ENCODE data around the gene CARD6.

CARD6 gene

DNA sequence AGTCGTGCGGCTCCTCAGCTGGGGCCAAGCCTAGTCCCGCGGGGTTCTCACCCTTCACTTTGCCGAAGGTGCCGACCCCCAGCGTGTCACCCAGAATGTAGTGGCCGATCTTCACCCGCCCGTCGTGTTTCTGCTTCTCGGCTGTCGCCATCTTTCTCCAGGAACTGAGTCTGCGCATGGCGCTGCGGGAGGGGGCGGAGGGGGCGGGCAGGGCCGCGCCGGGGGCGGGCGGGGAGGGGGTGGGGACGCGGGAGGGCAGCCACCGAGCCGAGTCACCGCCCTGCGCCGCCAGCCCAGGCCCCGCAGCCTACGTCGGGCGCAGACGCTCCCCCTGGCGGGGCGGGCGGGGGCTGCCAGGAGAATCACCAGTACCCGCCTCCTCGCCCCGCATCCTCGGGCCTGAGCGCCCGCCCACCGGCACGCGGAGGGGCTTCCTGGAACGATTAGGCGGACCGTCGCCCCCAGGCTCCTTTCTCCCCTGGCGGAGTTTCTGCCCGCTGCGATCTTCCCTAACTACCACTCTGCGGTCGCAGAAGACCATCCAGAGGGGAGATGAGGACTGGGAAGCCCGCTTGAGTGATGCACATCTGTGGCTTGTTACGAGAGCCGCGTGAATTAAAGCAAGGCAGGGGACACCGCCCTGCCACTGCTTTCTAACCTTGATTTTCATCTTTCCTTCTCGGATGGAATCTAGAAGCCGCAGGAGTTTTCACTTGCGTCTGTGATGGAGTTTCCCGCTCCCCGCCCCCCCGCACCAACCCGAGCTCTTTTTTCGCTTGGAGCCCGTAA is 43.0 kb upstream of the CARD6 start, which contains the start of gene PRKAA1:
TSS of gene PRKAA1 (minus strand) at position 363 of the 789 bp plus-strand sequence. CDS start at position 178, 185 bp downstream.
- DNase-seq (ENCODE audit: low read depth), result no peak

DNA sequence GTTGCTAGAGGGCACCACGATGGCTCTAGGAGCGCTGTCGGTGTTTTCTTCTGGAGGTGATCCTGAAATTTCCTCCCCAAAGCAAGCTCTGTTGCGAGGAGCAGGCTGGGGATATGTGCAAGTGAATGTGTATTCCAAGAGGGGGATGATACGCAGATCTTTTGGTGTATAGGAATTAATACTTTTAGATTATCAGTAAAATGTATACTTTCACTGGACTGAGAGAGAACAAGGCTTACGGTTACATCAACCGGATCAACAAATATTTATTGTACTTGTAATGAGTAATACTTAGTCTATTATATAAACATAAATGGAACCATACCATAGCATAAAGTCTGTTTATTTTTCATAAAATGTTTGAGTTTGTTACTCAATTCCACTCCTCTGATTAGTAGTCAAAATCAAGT is 42.4 kb upstream of the CARD6 start:
- no peak for DNase-seq (ENCODE audit: low read depth)
- H3K4me3 ChIP-seq (ENCODE audit: control insufficient read depth, low read depth, low read length), result peak overlapping the region; percentile 82
- TF ChIP-seq, protein P1, sequence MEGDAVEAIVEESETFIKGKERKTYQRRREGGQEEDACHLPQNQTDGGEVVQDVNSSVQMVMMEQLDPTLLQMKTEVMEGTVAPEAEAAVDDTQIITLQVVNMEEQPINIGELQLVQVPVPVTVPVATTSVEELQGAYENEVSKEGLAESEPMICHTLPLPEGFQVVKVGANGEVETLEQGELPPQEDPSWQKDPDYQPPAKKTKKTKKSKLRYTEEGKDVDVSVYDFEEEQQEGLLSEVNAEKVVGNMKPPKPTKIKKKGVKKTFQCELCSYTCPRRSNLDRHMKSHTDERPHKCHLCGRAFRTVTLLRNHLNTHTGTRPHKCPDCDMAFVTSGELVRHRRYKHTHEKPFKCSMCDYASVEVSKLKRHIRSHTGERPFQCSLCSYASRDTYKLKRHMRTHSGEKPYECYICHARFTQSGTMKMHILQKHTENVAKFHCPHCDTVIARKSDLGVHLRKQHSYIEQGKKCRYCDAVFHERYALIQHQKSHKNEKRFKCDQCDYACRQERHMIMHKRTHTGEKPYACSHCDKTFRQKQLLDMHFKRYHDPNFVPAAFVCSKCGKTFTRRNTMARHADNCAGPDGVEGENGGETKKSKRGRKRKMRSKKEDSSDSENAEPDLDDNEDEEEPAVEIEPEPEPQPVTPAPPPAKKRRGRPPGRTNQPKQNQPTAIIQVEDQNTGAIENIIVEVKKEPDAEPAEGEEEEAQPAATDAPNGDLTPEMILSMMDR (IDR thresholded peaks at IDR 0.05; ENCODE audit: control insufficient read depth, insufficient read depth, low read depth, low read length, missing control alignments), result no peak

More for the DNA sequence above, 43.0 kb upstream of the CARD6 start, which contains the start of gene PRKAA1:
- TF ChIP-seq, protein P1 (IDR thresholded peaks at IDR 0.05; ENCODE audit: control insufficient read depth, insufficient read depth, low read depth, low read length, missing control alignments), result peak; percentile 54
- peak within 1 kb of the TSS; percentile 95 for H3K4me3 ChIP-seq (ENCODE audit: control insufficient read depth, low read depth, low read length)

DNA sequence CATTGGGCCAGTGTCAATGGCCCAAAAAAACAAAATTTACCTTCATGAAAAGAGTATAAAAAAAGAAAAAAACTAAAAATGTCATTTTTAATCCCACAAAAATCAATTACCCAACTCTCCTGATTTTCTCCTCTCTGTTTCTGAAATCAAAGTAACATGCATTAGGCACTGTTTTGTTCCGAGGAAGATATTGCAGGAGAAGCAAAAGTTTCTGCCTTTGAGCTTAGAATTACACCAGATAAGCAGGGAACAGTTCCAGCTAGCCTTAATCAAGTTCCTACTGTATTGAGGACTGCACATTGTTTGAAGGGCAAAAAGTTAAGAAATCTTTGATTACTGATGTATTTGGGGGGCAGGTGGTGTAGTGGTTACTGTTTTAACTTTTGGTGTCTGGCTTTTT is 41.9 kb upstream of the CARD6 start:
- H3K4me3 ChIP-seq (ENCODE audit: control insufficient read depth, low read depth, low read length), result no peak overlapping the region
- TF ChIP-seq, protein P1 (IDR thresholded peaks at IDR 0.05; ENCODE audit: control insufficient read depth, insufficient read depth, low read depth, low read length, missing control alignments), result no peak
- DNase-seq (ENCODE audit: low read depth), result no peak

DNA sequence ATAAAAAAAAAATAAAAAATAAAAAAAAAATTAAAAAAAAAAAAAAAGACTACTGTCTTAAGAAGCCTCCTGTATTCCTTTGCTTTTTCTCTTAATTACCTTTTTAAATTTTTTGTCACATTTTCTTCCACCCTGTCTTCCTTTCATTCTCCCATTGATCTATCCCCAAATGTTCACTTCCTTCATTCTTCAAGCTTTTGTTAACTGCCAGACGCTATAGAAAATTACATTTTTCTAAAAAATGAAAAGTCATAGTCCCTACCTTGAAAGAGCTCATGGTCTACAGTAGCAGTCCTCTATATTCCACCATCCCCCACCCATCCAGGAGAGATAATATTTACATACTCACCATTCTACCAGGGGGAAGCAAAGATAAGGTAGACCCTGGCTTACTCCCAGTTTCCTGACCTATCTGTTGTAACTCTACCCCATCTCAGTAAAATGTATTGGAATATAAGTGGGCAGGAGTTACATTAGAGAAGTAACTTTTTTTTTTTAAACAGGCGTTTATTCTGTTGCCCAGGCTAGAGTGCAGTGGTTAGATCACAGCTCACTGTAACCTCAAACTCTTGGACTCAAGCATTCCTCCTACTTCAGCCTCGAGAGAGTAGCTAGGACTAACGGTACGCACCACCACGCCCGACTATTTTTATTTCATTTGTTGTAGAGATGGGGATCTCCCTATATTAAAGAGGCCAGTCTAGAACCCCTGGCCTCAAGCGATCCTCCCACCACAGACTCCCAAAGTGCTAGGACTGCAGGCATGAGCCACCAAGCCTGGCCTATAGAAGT is 39.2 kb upstream of the CARD6 start:
- H3K4me3 ChIP-seq (ENCODE audit: control insufficient read depth, low read depth, low read length), result no peak overlapping the region
- DNase-seq (ENCODE audit: low read depth), result no peak

DNA sequence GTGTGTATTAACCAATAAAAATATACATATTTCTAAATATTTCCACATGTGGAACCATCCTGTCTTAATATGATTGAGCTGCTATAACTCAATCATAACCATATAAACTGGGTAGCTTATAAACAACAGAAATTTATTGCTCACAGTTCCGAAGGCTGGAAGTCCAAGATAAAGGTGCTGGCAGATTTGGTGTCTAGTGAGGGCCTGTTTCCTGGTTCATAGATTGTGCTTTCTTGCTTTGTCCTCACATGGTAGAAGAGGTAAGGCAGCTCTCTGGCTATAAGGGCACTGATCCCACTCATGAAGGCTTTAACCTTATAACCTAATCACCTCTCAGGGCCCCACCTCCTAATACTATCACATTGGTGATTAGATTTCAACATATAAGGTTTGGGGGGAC is 29.0 kb upstream of the CARD6 start:
- no peak for DNase-seq (ENCODE audit: low read depth)
- TF ChIP-seq, protein P1 (IDR thresholded peaks at IDR 0.05; ENCODE audit: control insufficient read depth, insufficient read depth, low read depth, low read length, missing control alignments), result no peak
- no peak overlapping the region for H3K4me3 ChIP-seq (ENCODE audit: control insufficient read depth, low read depth, low read length)

More for the DNA sequence above, 39.2 kb upstream of the CARD6 start:
- TF ChIP-seq, protein P1 (IDR thresholded peaks at IDR 0.05; ENCODE audit: control insufficient read depth, insufficient read depth, low read depth, low read length, missing control alignments), result no peak

DNA sequence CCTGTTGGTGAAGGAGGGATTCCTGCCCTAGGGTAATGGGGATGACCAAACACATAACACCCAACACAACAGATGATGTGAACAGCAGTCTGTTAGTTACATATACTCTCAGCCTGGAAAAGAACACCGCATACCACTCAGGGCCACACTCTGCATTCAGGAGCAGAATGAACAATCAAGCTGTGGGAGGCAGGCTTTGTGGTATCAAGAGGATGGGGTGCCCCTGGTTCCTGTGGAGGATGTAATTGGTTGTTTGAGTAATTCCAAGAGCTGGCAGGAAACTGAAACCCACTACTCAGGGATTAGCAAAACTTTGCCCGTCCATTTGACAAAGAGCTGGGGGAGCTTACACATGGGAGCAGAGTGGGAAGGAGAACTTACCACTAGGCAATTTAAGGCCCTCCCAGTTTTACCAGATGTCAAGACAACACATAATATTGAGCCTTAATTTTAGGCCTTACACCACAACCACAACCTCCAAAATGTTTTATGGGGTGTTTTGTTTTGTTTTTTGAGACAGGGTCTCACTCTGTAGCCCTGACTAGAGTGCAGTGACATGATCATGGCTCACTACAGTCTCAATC is 27.4 kb upstream of the CARD6 start:
- no peak for DNase-seq (ENCODE audit: low read depth)
- TF ChIP-seq, protein P1 (IDR thresholded peaks at IDR 0.05; ENCODE audit: control insufficient read depth, insufficient read depth, low read depth, low read length, missing control alignments), result no peak
- no peak overlapping the region for H3K4me3 ChIP-seq (ENCODE audit: control insufficient read depth, low read depth, low read length)

Data from AG09309 (cell line).